K562 (cell line): ENCODE data around the gene OLIG1.

Source experiments
- ARNT ChIP-seq, 2 experiments: fragments of 450-650 bp; IDR thresholded peaks; 2 replicates each; pipeline ENCODE4 v1.6.1; 2016; ENCODE audit warnings: mild to moderate bottlenecking in 1 of 2
- ATF7 ChIP-seq: fragments of 450-650 bp; IDR thresholded peaks from 2 replicates; pipeline ENCODE4 v1.7.1; 2014; ENCODE audit warnings: mild to moderate bottlenecking, moderate library complexity
- CEBPB ChIP-seq: fragments of 450-650 bp; IDR thresholded peaks from 2 replicates; pipeline ENCODE4 v1.6.1; 2016; ENCODE audit warnings: missing genetic modification characterization, missing compliant biosample characterization
- CTCF ChIP-seq, 3 experiments: IDR thresholded peaks in 2 of 3; conservative IDR thresholded peaks in 1 of 3; 2 replicates each; pipeline ENCODE4 v1.5.1; 2011 to 2012; ENCODE audit warnings: low read length in 3 of 3, mild to moderate bottlenecking in 3 of 3, control low read depth in 2 of 3, improper control_type of control experiment in 1 of 3, inconsistent platforms in 1 of 3, low read depth in 1 of 3, mixed read lengths in 1 of 3, moderate library complexity in 1 of 3; ENCODE audit not compliant: insufficient read depth in 2 of 3
- EZH2 ChIP-seq: IDR thresholded peaks from 2 replicates; pipeline ENCODE4 v1.6.1; 2012; ENCODE audit warnings: low read depth, mild to moderate bottlenecking, inconsistent platforms, low read length, borderline replicate concordance
- MED1 ChIP-seq: sonication (generic); formaldehyde crosslinking; IDR thresholded peaks from 2 replicates; pipeline ENCODE4 v1.8.1; 2023; ENCODE audit warnings: missing genetic modification reagents, borderline replicate concordance
- PHF20 ChIP-seq: fragments of 450-650 bp; IDR thresholded peaks from 2 replicates; pipeline ENCODE4 v1.6.1; 2018; ENCODE audit not compliant: partially characterized antibody
- POLR2A ChIP-seq: fragments of 450-650 bp; conservative IDR thresholded peaks from 2 replicates; pipeline ENCODE4 v1.6.1; 2016
- POLR2AphosphoS5 ChIP-seq: IDR thresholded peaks from 2 replicates; pipeline ENCODE4 v1.6.1; 2011; ENCODE audit warnings: mild to moderate bottlenecking, low read depth, low read length, moderate library complexity; ENCODE audit not compliant: control insufficient read depth, insufficient read depth
- SMARCB1 ChIP-seq: IDR thresholded peaks from 2 replicates; pipeline ENCODE4 v1.6.1; 2011; ENCODE audit warnings: improper control_type of control experiment, low read depth; ENCODE audit not compliant: insufficient read length
- SMARCC2 ChIP-seq: fragments of 450-650 bp; IDR thresholded peaks from 2 replicates; pipeline ENCODE4 v1.6.1; 2017; ENCODE audit warnings: antibody characterized with exemption, moderate library complexity, mild to moderate bottlenecking, low read depth
- TCF3 ChIP-seq: sonication (generic); formaldehyde crosslinking; IDR thresholded peaks from 2 replicates; pipeline ENCODE4 v1.4.0; 2020; ENCODE audit warnings: mild to moderate bottlenecking, missing genetic modification reagents
- ZBTB43 ChIP-seq: sonication (generic); formaldehyde crosslinking; IDR thresholded peaks from 2 replicates; pipeline ENCODE4 v1.8.0; 2023; ENCODE audit warnings: mild to moderate bottlenecking, missing genetic modification reagents

GRCh38 chr21:33023574-33024200, 46.3 kb upstream of the OLIG1 start:
- TF ChIP-seq POLR2A (no peak), SMARCB1 (no peak), TCF3 (CRISPR knock-in tag) (no peak), ZBTB43 (CRISPR knock-in tag) (no peak), SMARCC2 (no peak), ARNT (IDR thresholded peaks at IDR 0.05) (no peak), CTCF (IDR thresholded peaks at IDR 0.05 in 2 of 3, conservative IDR thresholded peaks at IDR 0.05 in 1 of 3; ENCODE audit: insufficient read depth in 2 of 3, low read depth in 1 of 3, low read length in 3 of 3) (no peak), ATF7 (no peak), CEBPB (tag) (no peak), PHF20 (no peak), POLR2AphosphoS5 (no peak), MED1 (CRISPR knock-in tag) (no peak), EZH2 (no peak)
